ENCODE results near the gene HCCS.
"Not testable (repeated sequence)": the region's sequence is repeated elsewhere in the genome, so short reads cannot be mapped to it uniquely, and the experiment has no call there.

HCCS gene

DNA sequence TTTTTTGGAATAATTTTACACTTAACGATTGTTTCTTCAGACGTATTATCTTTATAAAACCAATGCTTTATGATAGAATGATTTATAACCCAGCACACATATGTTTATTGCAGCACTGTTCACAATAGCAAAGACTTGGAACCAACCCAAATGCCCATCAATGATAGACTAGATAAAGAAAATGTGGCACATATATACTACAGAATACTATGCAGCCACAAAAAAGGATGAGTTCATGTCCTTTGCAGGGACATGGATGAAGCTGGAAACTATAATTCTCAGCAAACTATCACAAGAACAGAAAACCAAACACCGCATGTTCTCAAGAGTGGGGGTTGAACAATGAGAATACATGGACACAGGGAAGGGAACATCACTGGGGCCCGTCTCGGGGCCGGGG, 12.0 kb downstream of the HCCS start:
- not testable (repeated sequence) for DNase-seq (ENCODE audit: low read depth)

DNA sequence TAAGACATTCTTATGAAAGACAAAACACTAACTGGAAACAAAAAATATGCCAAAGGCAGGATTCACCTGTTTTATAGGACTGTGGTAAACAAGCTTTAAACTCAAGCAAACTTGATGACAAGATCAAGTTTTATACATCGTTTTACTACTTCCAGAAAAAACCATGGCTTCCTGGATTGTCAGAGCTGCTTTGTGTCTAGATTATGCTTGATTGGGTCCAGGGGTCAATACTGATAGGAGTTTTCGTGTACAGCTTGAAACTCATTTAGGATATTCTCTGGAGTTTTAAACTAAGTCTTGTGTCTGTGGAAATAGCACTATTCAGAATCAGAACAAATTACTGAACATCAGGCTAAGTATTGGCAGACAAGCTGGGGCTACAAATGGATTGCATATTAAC, 13.0 kb downstream of the HCCS start:
- DNase-seq (ENCODE audit: low read depth), result no peak

DNA sequence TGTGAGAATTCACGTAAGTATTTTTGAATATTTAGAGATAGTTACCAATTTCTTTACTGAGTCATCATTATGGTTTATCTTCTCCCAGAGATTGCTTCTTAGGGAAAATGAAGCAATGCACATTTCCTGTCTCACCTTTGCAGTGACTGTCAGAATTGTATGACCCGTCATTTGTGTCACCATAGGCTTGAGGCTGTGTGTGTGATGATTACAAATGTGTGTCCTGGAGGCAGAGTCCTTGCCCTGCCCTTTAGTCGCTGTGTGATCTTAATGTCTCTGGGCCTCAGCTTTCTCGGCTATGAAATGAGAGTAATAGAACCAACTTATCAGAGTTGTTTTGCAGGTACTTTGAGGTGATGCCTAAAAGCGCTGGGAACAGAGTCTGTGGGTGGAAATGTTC, 13.9 kb downstream of the HCCS start:
- no peak for DNase-seq (ENCODE audit: low read depth)

DNA sequence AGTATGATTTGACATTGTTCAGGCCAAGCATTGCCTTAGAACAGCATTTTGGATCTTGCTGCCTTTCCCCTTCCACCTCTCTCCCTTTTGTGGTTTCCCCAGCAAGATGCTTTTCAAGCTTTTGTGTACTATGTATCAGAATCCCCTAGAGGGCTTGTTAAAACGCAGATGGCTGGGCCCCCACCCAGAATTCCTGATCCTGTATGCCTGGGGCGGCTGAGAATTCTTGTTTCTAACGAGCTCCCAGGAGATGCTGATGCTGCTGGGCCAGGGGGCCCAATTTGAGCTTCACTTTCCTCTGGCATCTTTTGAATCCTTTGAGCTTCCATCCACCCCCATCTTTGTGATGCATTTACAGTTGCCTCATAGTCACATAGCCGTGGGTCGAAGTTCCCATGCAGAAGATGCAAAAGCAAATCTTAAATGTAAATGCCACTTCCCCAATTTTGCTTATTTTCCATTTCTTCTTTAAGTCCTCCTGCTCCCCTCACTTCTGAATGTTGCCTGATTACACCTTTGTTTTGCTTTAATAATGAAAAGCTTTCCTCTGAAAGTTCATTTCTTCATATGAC, 18.5 kb downstream of the HCCS start:
- no peak for DNase-seq (ENCODE audit: low read depth)

DNA sequence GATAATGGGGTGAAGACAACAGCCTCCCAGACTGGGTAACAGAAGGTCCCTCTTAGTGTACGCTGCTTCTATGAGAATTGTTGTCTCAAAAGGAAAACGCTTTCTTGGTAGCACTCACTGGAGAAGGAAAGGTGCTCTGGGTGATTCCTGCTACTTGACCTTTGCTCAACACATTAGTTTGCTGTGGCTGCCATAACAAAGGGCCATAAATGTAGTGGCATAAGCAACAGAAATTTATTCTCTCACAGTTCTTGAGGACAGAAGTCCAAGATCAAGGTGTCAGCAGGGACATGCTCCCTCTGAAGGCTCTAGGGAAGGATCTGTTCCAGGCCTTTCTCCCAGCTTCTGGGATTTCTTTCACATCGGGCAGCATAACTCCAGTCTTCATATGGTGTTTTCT, 19.0 kb downstream of the HCCS start:
- no peak for DNase-seq (ENCODE audit: low read depth)

DNA sequence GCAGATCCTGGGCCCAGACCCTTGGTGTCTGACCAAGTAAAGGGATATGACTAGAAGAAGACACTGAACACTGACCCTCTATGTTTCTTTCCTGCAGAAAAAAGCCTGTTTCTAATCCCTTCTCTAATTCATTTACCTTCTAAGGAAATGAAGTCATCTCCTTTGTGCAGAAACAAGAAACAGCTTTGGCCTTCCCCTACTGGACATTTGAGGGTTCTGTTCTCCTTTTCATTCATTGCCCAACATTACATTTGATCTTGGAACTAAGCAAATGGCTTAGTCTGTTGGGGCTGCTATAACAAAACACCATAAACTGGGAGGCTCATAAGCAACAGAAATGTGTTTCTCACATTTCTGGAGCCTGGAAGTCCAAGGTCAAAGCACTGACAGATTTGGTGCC, 20.0 kb downstream of the HCCS start:
- no peak for DNase-seq (ENCODE audit: low read depth)

DNA sequence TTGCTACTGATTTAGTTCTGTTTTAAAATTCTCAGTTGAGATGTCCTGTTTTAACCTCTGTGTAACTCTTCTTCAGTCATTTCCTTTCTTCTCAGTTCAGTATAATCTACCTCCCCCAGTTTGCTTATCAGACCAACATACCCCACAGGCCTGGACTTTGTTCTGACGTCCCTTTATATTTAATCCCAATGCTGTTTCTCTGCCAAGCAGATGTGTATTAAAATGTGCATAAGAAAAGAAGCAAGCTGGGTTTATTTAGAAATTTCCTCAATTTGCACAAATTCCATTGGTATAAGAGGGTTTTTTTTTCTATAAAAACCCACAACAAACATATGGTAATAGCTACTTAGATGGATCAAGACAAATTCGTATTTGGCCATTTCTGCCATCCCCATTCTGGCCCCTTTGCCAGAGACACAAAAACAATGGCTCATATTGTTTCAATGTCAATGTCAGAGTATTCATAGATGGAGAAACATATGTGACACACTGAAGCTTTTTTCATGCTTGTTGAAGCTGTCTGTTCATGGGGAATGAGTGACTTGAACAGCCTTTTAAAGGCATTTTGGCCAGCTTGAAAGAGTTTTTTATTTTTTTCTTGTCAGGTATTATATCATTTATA, 24.5 kb downstream of the HCCS start:
- no peak for DNase-seq (ENCODE audit: low read depth)

DNA sequence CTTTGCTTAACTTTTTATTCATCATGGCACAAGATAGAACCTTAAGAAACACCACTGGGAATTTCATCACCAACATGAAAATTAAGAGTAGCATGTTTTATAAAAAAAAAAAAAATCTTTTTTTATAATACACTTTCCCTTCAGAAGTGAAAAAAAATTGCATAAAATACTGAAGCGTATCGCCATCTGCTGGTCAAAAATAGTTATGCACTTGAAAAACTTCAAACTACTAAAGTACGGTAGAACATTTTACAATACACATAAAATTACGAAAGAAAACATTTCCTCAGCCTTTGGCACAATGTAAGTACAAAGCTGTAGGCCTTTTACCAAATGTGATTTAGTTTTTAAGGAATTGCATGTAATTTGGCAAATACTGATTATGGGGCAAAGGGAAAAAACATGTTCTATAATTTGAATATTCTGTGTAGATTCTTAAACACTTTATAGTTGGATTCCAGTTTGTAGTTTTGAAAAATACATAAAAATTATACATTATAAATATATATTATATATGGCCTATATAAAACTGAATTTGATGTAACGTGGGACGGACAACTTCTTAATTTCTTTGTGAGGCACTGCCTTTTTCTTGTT, 26.5 kb downstream of the HCCS start:
- DNase-seq (ENCODE audit: low read depth), result no peak

DNA sequence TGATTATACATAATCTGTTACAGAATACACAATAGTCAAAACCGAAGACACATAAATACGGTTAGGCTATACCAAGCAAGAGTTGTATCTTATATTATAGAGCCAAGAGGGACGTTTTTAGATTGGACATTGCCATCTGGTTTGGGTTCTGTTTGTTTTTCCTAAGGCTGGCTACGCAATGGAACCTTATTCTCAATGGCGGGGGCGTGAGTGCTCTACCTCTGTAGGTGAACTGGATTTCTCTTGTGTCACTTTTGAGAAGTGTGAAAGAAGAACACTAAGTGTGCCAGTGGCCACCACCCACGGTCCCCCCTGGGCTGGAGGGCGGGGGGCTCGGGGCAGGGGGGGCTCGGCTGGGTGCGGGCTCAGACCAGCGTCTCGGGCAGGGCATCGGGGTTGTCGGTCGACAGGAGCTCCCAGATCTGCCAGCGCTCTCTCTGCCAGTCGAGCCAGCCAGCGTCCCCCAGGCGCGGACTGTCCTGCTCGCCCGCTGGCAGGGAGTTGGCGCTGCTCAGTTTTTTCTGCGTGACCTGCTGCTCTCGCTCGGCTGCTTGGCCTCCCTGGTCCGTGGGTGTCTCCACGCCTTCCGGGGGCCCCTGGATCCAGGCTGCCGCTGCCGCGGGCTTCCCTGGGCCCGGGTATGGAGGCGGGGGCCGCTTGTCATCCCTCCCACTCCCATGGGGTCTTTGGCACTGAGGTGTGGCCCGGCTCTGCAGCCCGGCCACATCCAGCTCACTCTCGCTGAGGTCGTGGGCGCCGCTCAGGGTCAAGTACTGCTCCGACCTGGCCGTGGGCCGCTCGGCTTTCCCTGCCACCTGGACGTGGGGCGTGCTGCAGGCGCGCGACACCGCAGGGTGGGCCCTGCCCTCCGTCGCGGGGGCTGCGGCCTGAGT, 27.6 kb downstream of the HCCS start:
- DNase-seq (ENCODE audit: low read depth), result no peak

DNA sequence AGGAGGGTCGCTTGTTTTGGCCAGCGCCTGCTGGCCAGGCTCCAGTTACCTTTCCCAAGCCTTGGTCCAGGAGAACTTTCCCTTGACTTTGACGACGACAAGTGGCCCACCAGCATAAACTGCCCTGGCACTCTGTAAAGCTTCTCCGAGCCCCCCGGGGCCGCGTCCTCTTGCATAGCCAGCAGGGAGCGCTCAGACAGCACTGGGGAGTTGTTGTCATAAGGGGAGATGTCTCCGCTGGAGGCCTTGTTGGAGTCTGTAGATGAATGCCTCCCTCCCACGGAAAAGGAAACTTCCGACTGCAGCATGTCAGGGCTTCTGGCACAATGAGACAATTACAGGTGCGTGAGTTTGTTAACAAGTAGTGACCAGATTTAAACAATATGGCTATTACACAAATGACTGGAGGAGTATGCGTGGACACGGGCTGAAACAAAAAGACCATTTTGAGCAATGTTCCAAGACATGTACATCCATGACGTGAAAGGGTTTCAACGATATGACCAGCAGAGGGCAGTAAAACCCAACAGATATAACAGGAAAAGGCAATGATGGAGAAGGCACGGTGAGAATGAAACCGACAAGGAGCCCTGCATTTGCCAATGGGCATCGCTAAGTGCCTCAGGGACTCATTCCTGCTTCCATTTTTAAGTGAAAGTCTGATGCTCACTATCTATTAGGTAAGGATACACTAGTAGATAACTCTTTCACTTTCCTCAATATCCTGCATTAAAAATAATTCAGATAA, 33.0 kb downstream of the HCCS start:
- peak; percentile 43 for DNase-seq (ENCODE audit: low read depth)

DNA sequence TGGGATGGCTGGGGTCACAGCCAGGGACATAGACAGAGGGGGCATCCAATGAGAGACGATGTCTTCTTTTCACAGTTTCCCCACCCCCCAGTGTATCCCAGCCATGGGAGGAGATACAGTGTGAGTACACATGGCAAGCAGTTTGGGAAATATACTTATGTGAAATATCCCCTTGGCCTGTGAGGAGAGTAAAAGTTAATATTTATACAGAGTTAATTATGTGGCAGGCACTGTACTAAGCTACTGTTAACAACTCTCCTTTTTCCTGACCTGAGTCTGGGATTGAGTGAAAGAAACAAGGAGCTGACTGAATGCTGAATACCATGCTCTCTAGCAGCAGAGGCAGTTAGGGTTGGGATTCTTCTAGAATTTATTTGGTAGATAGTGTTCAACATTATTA, 35.3 kb downstream of the HCCS start:
- no peak for DNase-seq (ENCODE audit: low read depth)

DNA sequence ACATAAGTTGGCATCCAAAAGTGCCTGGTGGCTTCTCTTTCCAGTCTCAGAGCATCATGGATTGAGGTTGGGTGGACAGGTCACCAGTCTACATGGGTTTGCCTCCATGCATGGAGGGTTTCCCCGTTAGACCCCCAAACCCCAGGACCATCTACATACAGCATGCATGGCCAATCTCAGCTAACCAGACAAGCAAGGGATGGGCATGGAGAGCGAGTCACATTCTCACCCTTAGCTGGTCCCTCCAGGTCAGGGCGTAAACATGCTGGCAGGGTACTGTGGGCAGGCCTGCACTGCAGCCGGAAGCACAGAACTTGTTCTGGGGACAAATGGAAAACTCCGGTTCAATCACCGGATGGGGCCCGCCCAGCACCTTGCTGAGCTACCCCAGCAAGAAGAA, 37.3 kb downstream of the HCCS start:
- DNase-seq (ENCODE audit: low read depth), result no peak

DNA sequence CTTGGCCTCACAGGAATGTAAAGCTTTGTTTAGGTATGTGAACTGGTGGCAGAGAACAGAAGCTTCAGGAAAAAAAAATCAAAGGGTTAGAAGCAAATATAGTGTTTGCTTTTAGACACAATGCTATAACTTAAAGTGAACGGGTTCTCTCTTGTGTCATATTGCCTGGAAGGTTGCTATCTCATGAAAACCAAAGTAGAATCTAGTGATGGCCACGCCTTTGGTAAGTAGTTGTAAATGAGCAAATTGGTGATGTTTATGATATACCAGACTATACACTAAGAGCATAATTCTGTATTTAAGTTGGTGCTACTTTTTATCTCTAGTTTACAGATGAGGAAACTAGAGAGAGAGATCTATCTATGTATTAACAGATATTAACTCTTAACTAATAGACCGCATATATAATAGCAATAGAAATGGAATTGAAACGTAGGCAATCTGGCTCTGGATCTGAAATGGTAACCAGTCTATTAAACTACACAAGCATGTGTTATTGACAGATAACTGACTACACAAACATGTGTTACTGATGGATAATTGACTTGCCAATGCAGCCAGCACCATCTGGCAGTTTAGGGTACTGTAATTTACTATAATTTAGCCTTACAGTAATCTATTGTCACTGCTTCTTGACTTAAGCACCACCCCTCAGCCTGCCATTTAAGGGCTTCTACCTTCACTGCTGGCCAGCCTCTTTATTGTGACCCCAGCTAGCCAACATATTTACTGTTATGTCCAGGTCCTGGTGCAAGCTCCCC, 40.8 kb downstream of the HCCS start:
- no peak for DNase-seq (ENCODE audit: low read depth)

DNA sequence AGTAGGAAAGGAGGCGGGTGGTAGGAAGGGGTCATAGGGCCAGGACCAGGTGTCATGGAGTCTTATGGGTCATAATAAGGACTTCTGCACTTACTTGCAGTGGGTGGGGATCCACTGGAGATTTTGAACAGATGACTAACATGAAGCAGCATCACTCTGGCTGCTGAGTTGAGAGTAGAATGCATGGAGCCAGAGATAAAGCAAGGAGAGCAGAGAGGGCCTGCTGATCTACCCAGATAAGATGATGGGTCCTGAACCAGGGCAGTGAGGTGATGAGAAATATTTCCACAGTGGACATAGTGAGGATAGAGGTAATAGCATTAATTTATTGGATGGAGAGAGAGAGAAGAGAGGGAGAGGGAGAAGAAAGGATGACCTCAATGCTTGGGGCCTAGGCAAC, 48.0 kb downstream of the HCCS start:
- DNase-seq (ENCODE audit: low read depth), result no peak

DNA sequence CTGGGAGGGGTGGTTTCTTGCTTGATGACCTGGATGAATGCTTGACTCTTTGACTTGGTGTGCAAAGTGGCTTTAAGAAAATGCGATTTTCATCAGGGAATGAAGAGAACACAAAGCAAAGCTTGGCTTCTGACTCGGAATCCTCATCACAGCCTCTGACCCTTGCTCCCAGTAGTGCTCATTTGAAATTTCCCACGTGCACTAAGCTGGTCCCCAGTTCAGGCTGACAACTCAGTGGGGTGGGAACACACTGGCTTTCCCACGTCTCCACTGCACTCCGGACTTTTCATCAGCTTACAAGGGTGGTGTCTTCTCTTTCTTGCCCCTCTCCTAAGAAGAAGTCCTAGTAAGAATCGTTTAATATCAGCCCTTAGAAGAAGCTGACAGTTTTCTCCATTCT, 53.3 kb downstream of the HCCS start:
- DNase-seq (ENCODE audit: low read depth), result no peak

DNA sequence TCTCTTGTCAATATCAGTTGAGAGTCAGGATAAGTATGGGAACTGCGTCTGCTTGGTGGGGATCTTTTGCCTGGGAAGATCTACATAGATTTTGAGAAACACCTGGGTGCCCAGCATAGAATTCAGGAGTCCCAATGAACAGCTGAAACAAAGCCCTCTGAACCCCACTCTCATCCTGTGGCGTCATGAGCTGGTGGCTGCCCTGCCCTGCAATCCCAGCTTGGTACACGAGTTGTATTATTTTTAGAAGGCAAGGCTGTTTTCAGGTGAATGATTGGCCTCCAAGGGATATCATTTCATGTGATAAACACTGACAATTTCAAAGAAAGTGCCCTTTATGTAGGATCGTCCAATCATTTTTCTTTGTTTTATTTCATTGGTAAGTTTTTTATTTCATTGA, 60.8 kb downstream of the HCCS start:
- DNase-seq (ENCODE audit: low read depth), result no peak

DNA sequence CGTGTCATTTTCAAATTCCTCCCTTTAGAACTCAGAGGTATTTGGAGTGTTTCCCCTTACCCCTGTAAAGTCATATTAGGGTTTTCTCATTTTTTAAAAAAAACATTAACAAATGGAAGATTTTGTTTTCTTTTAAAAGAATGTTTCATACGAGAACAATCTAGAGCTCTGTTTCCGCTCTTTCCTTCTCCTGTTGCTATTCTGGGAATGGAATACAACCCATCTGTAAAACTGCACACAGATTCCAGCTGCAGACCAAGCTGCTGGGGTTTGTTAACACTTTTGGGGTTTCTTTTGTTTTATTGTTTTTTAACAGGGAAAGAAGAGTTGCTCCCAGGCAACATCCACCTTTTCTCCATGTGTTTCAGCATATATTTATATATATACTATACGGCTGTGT, 61.3 kb downstream of the HCCS start:
- no peak for DNase-seq (ENCODE audit: low read depth)

Data from non-pigmented ciliary epithelial cell (primary cell).